ENCODE results near the gene PRELP. TPM values are rescaled to one million over a fixed set of nuclear protein-coding genes. Genes with fewer than 3 reads are reported as not detected.
"Not testable (repeated sequence)": the region's sequence is repeated elsewhere in the genome, so short reads cannot be mapped to it uniquely, and the experiment has no call there.

PRELP gene
- total RNA-seq: 6.4 TPM

GRCh38 chr1:203475012-203475981, at the start of gene PRELP:
TSS of gene PRELP (plus strand) at chr1:203475806. CDS start at chr1:203483185, 7,379 bp downstream.
- ATAC-seq (peak; percentile 43), DNase-seq (ENCODE audit: low spot score) (no peak)

GRCh38 chr1:203426366-203426765, 49.2 kb upstream of the PRELP start:
- no peak for ATAC-seq
- no peak for DNase-seq (ENCODE audit: low spot score)

GRCh38 chr1:203426870-203427269, 48.7 kb upstream of the PRELP start:
- DNase-seq (ENCODE audit: low spot score): no peak

GRCh38 chr1:203427451-203427850, 48.2 kb upstream of the PRELP start:
- no peak for DNase-seq (ENCODE audit: low spot score)

More at GRCh38 chr1:203426870-203427269, 48.7 kb upstream of the PRELP start:
- no peak for ATAC-seq

GRCh38 chr1:203428981-203429599, 46.5 kb upstream of the PRELP start:
- DNase-seq (ENCODE audit: low spot score): no peak
- ATAC-seq: no peak

More at GRCh38 chr1:203427451-203427850, 48.2 kb upstream of the PRELP start:
- ATAC-seq: no peak

- ATAC-seq (no peak), DNase-seq (ENCODE audit: low spot score) (no peak)
These were observed 40.0 kb upstream of the PRELP start for GRCh38 chr1:203435615-203436014.

- no peak for ATAC-seq
- DNase-seq (ENCODE audit: low spot score): no peak
These were observed 37.8 kb upstream of the PRELP start for GRCh38 chr1:203437696-203438315.

- ATAC-seq: no peak
- DNase-seq (ENCODE audit: low spot score): no peak
These were observed 36.4 kb upstream of the PRELP start for GRCh38 chr1:203439131-203439730.

GRCh38 chr1:203440771-203441170, 34.8 kb upstream of the PRELP start:
- DNase-seq (ENCODE audit: low spot score) (no peak), ATAC-seq (peak; percentile 52)

- ATAC-seq (no peak), DNase-seq (ENCODE audit: low spot score) (no peak)
These were observed 33.8 kb upstream of the PRELP start for GRCh38 chr1:203441766-203442165.

- DNase-seq (ENCODE audit: low spot score): no peak
- ATAC-seq: no peak
These were observed 32.8 kb upstream of the PRELP start for GRCh38 chr1:203442821-203443220.

- DNase-seq (ENCODE audit: low spot score) (no peak), ATAC-seq (no peak)
These were observed 32.3 kb upstream of the PRELP start for GRCh38 chr1:203443296-203443695.

- DNase-seq (ENCODE audit: low spot score): no peak
- ATAC-seq: no peak
These were observed 31.4 kb upstream of the PRELP start for GRCh38 chr1:203444171-203444576.

GRCh38 chr1:203447151-203447550, 28.5 kb upstream of the PRELP start:
- DNase-seq (ENCODE audit: low spot score): no peak
- no peak for ATAC-seq

- DNase-seq (ENCODE audit: low spot score); ATAC-seq: not testable (repeated sequence)
These were observed 28.0 kb upstream of the PRELP start for GRCh38 chr1:203447598-203447997.

GRCh38 chr1:203448521-203449061, 27.0 kb upstream of the PRELP start:
- no peak for DNase-seq (ENCODE audit: low spot score)
- ATAC-seq: no peak

- DNase-seq (ENCODE audit: low spot score): no peak
- no peak for ATAC-seq
These were observed 25.6 kb upstream of the PRELP start for GRCh38 chr1:203450001-203450400.

GRCh38 chr1:203450479-203451149, 25.0 kb upstream of the PRELP start:
- ATAC-seq (no peak), DNase-seq (ENCODE audit: low spot score) (no peak)

- ATAC-seq: no peak
- no peak for DNase-seq (ENCODE audit: low spot score)
These were observed 23.5 kb upstream of the PRELP start for GRCh38 chr1:203451836-203452784.
